H1 (cell line): ENCODE results near the gene KDSR. TPM values are rescaled to one million over a fixed set of nuclear protein-coding genes. Genes with fewer than 3 reads are reported as not detected.

Experiments
- BACH1 ChIP-seq: IDR thresholded peaks from 2 replicates; pipeline ENCODE4 v1.6.1; 2012; ENCODE audit warnings: low read length, improper control_type of control experiment
- CBX5 ChIP-seq: fragments of 300-800, 300-1000 bp; sonication (generic); IDR thresholded peaks from 2 replicates; pipeline ENCODE4 v1.7.1; 2016; ENCODE audit warnings: antibody characterized with exemption, low read length, low read depth
- MAFK ChIP-seq: IDR thresholded peaks from 2 replicates; pipeline ENCODE4 v1.6.1; 2012; ENCODE audit warnings: low read depth, mild to moderate bottlenecking, improper control_type of control experiment, low read length
- SIN3A ChIP-seq, 2 experiments: IDR thresholded peaks in 1 of 2; conservative IDR thresholded peaks in 1 of 2; 2 replicates each; pipeline ENCODE4 v1.6.1; 2011 to 2012; ENCODE audit warnings: low read length in 2 of 2, improper control_type of control experiment in 1 of 2, low read depth in 1 of 2, mild to moderate bottlenecking in 1 of 2
- TEAD4 ChIP-seq: IDR thresholded peaks from 2 replicates; pipeline ENCODE4 v1.6.1; 2012; ENCODE audit warnings: low read depth, low read length, inconsistent platforms, mixed read lengths
- polyA plus RNA-seq, 7 experiments: library from polyadenylated mRNA; depleted of rRNA in 3 of 7; stranded (reverse) in 5 of 7; unstranded in 2 of 7; fragments of >200 nt in 5 of 7; fragments of 200-250 nt in 2 of 7; gene quantifications; 1 replicate in 5 of 7; 2 replicates in 1 of 7; 4 replicates in 1 of 7; pipeline versions ENCODE4 v1.2.1 to v1.2.3, GENCODE V29; 2011 to 2013; ENCODE audit warnings: missing spikeins in 2 of 7, mixed read lengths in 2 of 7
- total RNA-seq: library from RNA; stranded (reverse); fragmentation: NEBNext Ultra II Directional; extraction: Animal tissue kit (Norgen Biotek cat#: 25700); gene quantifications from 2 replicates; pipeline ENCODE4 v1.2.1, GENCODE V29; 2021
- TF ChIP-seq, protein P1 (sequence below): fragments of 300-600 bp; sonication (generic); IDR thresholded peaks from 2 replicates; pipeline ENCODE4 v1.7.1; 2012; ENCODE audit warnings: low read length, moderate library complexity, mild to moderate bottlenecking, inconsistent platforms; ENCODE audit not compliant: insufficient replicate concordance

The KDSR gene
- total and polyA plus RNA-seq, 2 of the 8 experiments (the other 6 are each of a cell fraction or from before 2014, with no cell fraction given) = 12.4 to 50.5 TPM

DNA sequence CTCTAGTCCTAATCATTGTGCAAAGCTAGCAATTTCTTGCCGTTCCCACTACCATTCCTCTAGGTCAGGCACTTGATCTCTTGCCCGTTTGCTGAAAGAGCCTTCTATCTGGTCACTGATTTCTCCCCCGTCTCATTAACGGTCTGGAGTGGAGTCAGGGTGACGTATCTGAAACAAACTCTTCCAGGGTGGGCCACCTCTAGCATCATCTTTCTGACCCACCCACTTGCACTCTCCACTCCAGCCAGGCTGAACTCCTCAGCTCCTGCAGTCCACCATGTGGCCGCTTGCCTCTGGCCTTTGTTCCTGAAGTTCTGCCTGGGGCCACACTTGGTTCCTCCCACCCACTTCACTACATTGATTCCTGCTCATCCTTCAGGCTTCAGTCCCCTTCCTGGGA, 60.8 kb downstream of the KDSR start (continued):
- TF ChIP-seq, protein P1, sequence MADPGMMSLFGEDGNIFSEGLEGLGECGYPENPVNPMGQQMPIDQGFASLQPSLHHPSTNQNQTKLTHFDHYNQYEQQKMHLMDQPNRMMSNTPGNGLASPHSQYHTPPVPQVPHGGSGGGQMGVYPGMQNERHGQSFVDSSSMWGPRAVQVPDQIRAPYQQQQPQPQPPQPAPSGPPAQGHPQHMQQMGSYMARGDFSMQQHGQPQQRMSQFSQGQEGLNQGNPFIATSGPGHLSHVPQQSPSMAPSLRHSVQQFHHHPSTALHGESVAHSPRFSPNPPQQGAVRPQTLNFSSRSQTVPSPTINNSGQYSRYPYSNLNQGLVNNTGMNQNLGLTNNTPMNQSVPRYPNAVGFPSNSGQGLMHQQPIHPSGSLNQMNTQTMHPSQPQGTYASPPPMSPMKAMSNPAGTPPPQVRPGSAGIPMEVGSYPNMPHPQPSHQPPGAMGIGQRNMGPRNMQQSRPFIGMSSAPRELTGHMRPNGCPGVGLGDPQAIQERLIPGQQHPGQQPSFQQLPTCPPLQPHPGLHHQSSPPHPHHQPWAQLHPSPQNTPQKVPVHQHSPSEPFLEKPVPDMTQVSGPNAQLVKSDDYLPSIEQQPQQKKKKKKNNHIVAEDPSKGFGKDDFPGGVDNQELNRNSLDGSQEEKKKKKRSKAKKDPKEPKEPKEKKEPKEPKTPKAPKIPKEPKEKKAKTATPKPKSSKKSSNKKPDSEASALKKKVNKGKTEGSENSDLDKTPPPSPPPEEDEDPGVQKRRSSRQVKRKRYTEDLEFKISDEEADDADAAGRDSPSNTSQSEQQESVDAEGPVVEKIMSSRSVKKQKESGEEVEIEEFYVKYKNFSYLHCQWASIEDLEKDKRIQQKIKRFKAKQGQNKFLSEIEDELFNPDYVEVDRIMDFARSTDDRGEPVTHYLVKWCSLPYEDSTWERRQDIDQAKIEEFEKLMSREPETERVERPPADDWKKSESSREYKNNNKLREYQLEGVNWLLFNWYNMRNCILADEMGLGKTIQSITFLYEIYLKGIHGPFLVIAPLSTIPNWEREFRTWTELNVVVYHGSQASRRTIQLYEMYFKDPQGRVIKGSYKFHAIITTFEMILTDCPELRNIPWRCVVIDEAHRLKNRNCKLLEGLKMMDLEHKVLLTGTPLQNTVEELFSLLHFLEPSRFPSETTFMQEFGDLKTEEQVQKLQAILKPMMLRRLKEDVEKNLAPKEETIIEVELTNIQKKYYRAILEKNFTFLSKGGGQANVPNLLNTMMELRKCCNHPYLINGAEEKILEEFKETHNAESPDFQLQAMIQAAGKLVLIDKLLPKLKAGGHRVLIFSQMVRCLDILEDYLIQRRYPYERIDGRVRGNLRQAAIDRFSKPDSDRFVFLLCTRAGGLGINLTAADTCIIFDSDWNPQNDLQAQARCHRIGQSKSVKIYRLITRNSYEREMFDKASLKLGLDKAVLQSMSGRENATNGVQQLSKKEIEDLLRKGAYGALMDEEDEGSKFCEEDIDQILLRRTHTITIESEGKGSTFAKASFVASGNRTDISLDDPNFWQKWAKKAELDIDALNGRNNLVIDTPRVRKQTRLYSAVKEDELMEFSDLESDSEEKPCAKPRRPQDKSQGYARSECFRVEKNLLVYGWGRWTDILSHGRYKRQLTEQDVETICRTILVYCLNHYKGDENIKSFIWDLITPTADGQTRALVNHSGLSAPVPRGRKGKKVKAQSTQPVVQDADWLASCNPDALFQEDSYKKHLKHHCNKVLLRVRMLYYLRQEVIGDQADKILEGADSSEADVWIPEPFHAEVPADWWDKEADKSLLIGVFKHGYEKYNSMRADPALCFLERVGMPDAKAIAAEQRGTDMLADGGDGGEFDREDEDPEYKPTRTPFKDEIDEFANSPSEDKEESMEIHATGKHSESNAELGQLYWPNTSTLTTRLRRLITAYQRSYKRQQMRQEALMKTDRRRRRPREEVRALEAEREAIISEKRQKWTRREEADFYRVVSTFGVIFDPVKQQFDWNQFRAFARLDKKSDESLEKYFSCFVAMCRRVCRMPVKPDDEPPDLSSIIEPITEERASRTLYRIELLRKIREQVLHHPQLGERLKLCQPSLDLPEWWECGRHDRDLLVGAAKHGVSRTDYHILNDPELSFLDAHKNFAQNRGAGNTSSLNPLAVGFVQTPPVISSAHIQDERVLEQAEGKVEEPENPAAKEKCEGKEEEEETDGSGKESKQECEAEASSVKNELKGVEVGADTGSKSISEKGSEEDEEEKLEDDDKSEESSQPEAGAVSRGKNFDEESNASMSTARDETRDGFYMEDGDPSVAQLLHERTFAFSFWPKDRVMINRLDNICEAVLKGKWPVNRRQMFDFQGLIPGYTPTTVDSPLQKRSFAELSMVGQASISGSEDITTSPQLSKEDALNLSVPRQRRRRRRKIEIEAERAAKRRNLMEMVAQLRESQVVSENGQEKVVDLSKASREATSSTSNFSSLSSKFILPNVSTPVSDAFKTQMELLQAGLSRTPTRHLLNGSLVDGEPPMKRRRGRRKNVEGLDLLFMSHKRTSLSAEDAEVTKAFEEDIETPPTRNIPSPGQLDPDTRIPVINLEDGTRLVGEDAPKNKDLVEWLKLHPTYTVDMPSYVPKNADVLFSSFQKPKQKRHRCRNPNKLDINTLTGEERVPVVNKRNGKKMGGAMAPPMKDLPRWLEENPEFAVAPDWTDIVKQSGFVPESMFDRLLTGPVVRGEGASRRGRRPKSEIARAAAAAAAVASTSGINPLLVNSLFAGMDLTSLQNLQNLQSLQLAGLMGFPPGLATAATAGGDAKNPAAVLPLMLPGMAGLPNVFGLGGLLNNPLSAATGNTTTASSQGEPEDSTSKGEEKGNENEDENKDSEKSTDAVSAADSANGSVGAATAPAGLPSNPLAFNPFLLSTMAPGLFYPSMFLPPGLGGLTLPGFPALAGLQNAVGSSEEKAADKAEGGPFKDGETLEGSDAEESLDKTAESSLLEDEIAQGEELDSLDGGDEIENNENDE = no peak
- no peak for TF ChIP-seq SIN3A (conservative IDR thresholded peaks at IDR 0.05 in 1 of 2, IDR thresholded peaks at IDR 0.05 in 1 of 2; ENCODE audit: low read depth in 1 of 2, low read length in 2 of 2)
- TF ChIP-seq TEAD4 = no peak
- TF ChIP-seq CBX5 = no peak
- TF ChIP-seq MAFK = no peak
- no peak for TF ChIP-seq BACH1
